NOMO-1 (cell line): Measurements from ENCODE around the gene LRP2.
A peak's percentile ranks its signal among the peaks of the same experiment; 100 is the strongest.

Source experiments
- DNase-seq, 2 experiments: peaks; one replicate each; lab custom pipeline; 2025; ENCODE audit not compliant: unreplicated experiment in 2 of 2; lab: John Stamatoyannopoulos, UW

LRP2 gene

GRCh38 chr2:169095621-169096105 is 266.7 kb downstream of the LRP2 start:
- DNase-seq, result peak; percentile 32 to 85

GRCh38 chr2:169094676-169095075 is 267.7 kb downstream of the LRP2 start:
- DNase-seq, result no peak

DNA sequence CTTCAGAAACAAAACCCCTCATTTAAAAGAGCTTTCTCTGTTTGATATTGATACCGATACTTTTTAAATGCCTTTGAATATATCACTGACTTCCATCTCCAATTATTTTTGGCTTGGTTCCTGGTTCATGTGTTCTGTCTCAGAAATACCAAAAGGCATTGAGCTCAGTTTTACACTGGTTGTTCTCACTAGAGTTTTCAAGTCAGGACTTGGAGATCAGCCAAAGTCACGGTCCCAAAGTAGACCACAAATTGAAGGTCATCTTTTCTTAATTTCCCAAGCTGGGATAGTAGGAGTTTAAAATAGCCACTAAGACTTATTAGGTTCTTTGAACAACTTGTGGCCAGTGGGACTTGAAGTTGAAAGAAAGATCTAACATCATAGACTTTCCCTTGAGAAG is 268.8 kb downstream of the LRP2 start:
- DNase-seq, result no peak

DNA sequence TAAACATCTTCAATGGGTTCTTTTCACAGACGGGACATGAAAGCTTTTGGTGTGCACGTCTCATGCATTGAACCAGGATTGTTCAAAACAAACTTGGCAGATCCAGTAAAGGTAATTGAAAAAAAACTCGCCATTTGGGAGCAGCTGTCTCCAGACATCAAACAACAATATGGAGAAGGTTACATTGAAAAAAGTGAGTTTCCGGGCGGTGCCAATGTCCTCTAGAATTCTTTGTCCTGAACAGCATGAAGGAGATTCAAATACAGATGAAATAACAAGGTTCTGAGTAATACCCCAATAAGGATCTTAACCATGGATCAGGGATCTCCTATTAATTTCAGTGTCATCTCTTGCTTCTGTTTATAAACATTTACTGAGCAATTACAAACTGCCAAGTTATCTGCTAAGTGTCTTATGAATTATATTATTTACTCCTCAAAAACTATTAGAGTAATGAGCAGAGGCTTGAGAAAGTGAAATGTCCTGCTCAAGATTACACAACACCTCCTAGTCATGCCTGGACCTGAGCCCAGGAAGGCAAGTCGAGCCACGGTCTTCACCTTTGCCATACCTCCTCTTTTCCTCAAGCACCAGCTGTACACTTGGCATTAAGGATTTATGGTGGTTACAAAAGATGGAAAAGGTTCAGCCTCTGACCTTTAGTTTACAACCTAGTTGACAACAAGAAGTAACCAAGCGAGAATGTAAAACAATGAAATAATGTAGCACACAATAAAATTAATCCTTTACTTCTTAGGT is 270.4 kb downstream of the LRP2 start:
- DNase-seq, result no peak

- DNase-seq, result no peak
Measured at GRCh38 chr2:169091256-169091655, 271.1 kb downstream of the LRP2 start.

- DNase-seq, result peak; percentile 90 to 95
Measured at GRCh38 chr2:169090133-169090820, 272.1 kb downstream of the LRP2 start.

DNA sequence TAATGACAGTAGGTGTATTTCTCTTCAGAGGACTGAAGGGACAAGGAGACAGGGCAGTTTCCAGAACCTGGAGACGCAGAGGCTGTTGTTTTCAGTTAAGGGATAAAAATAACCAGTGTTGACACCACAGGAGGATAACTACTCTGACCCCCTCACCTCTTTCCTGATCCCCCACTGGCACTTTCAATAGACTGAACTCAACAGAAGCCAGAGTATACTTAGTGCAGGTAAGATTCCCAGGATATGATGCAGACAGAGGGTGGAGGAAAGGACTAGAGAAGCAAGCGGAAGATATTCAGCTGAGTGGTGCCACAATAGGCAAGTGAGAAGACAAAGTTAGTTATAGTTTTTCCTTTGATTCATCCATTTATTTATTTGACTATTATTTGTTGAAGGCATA is 273.2 kb downstream of the LRP2 start:
- DNase-seq, result no peak

- DNase-seq, result no peak
Measured at GRCh38 chr2:169087757-169088379, 274.5 kb downstream of the LRP2 start.

DNA sequence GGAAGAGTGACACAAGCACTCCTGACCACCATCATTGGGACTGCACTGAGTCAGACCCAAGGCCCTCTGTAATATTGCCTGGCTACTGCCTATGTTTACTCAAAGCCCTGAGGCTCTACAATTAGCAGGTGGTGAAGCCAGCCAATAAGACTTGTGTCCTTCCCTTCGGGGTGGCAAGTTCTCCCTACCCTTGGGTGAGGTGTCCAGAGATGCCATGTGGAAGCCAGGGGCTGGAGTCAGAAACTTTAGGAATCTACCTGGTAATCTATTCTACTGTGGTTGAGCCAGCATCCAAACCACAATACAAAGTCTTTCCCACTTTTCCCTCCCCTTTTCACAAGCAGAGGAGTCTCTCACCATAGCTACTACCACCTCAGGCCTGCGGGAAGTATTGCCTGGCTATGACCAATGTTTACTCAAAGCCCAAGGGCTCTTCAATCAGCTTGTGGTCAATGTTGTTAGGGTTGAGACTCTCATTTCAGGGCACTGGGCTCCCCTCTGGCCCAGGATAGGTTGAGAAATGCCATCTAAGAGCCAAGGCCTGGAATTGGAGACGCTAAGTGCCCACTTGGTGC is 275.4 kb downstream of the LRP2 start:
- no peak for DNase-seq

- DNase-seq, result peak; percentile 77 to 92
Measured at GRCh38 chr2:169082995-169083394, 279.3 kb downstream of the LRP2 start.

GRCh38 chr2:169081551-169081950 is 280.8 kb downstream of the LRP2 start:
- no peak for DNase-seq

GRCh38 chr2:169080250-169081069 is 281.9 kb downstream of the LRP2 start:
- peak; percentile 60 to 70 for DNase-seq

DNA sequence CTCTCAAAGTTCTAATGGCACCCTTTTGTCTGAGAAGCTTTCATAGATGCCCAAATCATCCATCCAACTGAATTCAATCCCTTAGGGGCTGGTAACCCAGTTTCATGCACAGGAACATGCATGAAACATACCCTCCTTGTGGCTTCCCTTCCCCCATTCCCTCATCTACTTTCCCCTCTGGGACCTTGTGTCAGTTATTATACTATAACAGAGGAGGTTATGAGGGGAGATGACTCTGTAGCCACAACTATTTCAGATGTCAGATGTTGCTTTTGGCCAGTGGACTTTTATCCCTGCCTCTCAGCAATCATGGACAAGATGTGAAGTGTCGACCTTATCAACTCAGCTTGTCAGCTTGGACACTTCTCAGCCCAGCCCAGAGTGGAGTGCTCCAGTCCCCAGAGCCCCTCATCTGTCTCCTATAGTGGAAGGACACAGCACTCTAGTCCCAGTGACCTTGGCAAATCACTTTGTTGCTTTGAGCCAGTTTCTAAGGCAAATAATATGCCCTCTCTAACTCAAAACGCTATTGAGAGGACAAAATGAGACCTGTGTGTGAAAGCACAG is 284.6 kb downstream of the LRP2 start:
- peak; percentile 12 to 20 for DNase-seq
